Keratinocyte (primary cell): Measurements from ENCODE around the gene KCTD13. TPM values are rescaled to one million over a fixed set of nuclear protein-coding genes. Genes with fewer than 3 reads are reported as not detected.

Source experiments
- DNase-seq: peaks from one replicate; pipeline ENCODE4 v3.0.0-alpha.2; 2011; ENCODE audit warnings: low read depth, missing footprints, low spot score
- FAIRE-seq: peaks from 2 replicates; lab custom pipeline; 2011; peaks lifted over from hg19 to GRCh38; lab: Jason Lieb, UNC
- H2AFZ ChIP-seq: 2 replicates; pipeline ENCODE4 v1.6.0; 2012; ENCODE audit warnings: low read length, control low read depth, inconsistent platforms; ENCODE audit not compliant: control insufficient read depth
- H3K27ac ChIP-seq: 2 replicates; pipeline ENCODE4 v1.5.1; 2011; ENCODE audit warnings: low read length; ENCODE audit not compliant: control insufficient read depth, insufficient read depth
- H3K27me3 ChIP-seq: 3 replicates; pipeline ENCODE4 v1.6.0; 2011; ENCODE audit warnings: low read length; ENCODE audit not compliant: control insufficient read depth, insufficient read depth; ENCODE audit errors: extremely low read depth
- H3K36me3 ChIP-seq, 2 experiments: 2 replicates in 1 of 2; 3 replicates in 1 of 2; pipeline ENCODE4 v1.5.1; 2011; ENCODE audit warnings: low read length in 2 of 2, mild to moderate bottlenecking in 1 of 2; ENCODE audit not compliant: control insufficient read depth in 2 of 2, insufficient read depth in 2 of 2; ENCODE audit errors: extremely low read depth in 1 of 2
- H3K4me1 ChIP-seq: 3 replicates; pipeline ENCODE4 v1.5.1; 2011; ENCODE audit warnings: low read length; ENCODE audit not compliant: control insufficient read depth, insufficient read depth; ENCODE audit errors: extremely low read depth
- H3K4me2 ChIP-seq: 3 replicates; pipeline ENCODE4 v1.6.0; 2011; ENCODE audit warnings: low read depth, low read length; ENCODE audit not compliant: control insufficient read depth, insufficient read depth; ENCODE audit errors: extremely low read depth
- H3K4me3 ChIP-seq, 3 experiments: fragments of 200-600 bp in 1 of 3; sonication (generic) in 1 of 3; 2 replicates in 2 of 3; 3 replicates in 1 of 3; pipeline ENCODE4 v1.5.1; 2011 to 2016; ENCODE audit warnings: low read length in 3 of 3, mild to moderate bottlenecking in 3 of 3, control low read depth in 2 of 3, inconsistent platforms in 1 of 3, low read depth in 1 of 3, mixed read lengths in 1 of 3, mixed run types in 1 of 3, moderate library complexity in 1 of 3; ENCODE audit not compliant: control insufficient read depth in 2 of 3, insufficient read depth in 2 of 3; ENCODE audit errors: extremely low read depth in 1 of 3
- H3K79me2 ChIP-seq: 2 replicates; pipeline ENCODE4 v1.6.0; 2012; ENCODE audit warnings: low read length; ENCODE audit not compliant: control insufficient read depth, insufficient read depth
- H3K9ac ChIP-seq: 3 replicates; pipeline ENCODE4 v1.6.0; 2011; ENCODE audit warnings: low read length; ENCODE audit not compliant: control insufficient read depth, insufficient read depth; ENCODE audit errors: extremely low read depth
- H3K9me1 ChIP-seq: 3 replicates; pipeline ENCODE4 v1.6.0; 2011; ENCODE audit warnings: low read length; ENCODE audit not compliant: control insufficient read depth, insufficient read depth; ENCODE audit errors: extremely low read depth
- H3K9me3 ChIP-seq: 2 replicates; pipeline ENCODE4 v1.5.1; 2012; ENCODE audit warnings: low read depth, low read length; ENCODE audit not compliant: control insufficient read depth
- H4K20me1 ChIP-seq: 3 replicates; pipeline ENCODE4 v1.6.0; 2011; ENCODE audit warnings: low read length; ENCODE audit not compliant: control insufficient read depth, insufficient read depth; ENCODE audit errors: extremely low read depth
- CTCF ChIP-seq, 3 experiments: IDR thresholded peaks in 1 of 3; conservative IDR thresholded peaks in 1 of 3; optimal IDR thresholded peaks in 1 of 3; 2 replicates in 2 of 3; 3 replicates in 1 of 3; pipeline versions ENCODE3 to v1.5.1; 2011; ENCODE audit warnings: low read length in 3 of 3, mild to moderate bottlenecking in 3 of 3, moderate library complexity in 2 of 3, control low read depth in 1 of 3, inconsistent platforms in 1 of 3; ENCODE audit not compliant: insufficient read depth in 2 of 3; ENCODE audit errors: extremely low read depth in 1 of 3
- EZH2 ChIP-seq: IDR thresholded peaks from one replicate; pipeline ENCODE4 v1.6.1; 2012; ENCODE audit warnings: inconsistent platforms, mild to moderate bottlenecking, low read length, moderate library complexity
- dilution Hi-C: fragments of 300-500 bp; cut with MboI; formaldehyde crosslinking; loops from one replicate; pipeline ENCODE4 v1.7.0; 2020; ENCODE audit warnings: low sequenced_read_pairs; ENCODE audit not compliant: extremely low pct_ligation_motif_present
- polyA plus RNA-seq, 5 experiments: library from polyadenylated mRNA; depleted of rRNA in 3 of 5; stranded (reverse) in 3 of 5; stranded (forward) in 1 of 5; unstranded in 1 of 5; fragments of >200 nt; gene quantifications; 1 replicate in 1 of 5; 2 replicates in 3 of 5; 3 replicates in 1 of 5; pipeline versions ENCODE4 v1.2.1 to v1.2.3, GENCODE V29; 2011 to 2012; ENCODE audit warnings: missing spikeins in 2 of 5, low read depth in 1 of 5, low replicate concordance in 1 of 5

The KCTD13 gene
- polyA plus RNA-seq, 1 donor (not counting 4 experiments of a cell fraction or from before 2014, with no cell fraction given): 9.2 TPM

GRCh38 chr16:29877266-29877961 is 48.6 kb downstream of the KCTD13 start:
- Histone ChIP-seq H3K27me3 (peaks cover 26% of the 10 kb centered on the region), H3K9me3 (no peaks in the 10 kb centered on the region), H3K9me1 (no peaks in the 10 kb centered on the region), H3K36me3 (no peaks in the 10 kb centered on the region), H2AFZ (no peak overlapping the region), H3K79me2 (no peaks in the 10 kb centered on the region), H3K4me1 (no peaks in the 10 kb centered on the region), H4K20me1 (no peaks in the 10 kb centered on the region), H3K4me3 (no peak overlapping the region), H3K9ac (no peak overlapping the region), H3K27ac (no peak overlapping the region), H3K4me2 (no peak overlapping the region)
- FAIRE-seq (no peak), DNase-seq (no peak)
- TF ChIP-seq EZH2: no peak
- dilution Hi-C loops: no loop called here

- H4K20me1 ChIP-seq: no peaks in the 10 kb centered on the region
- H3K9ac ChIP-seq: no peak overlapping the region
- H3K4me2 ChIP-seq: no peak overlapping the region
- no peak overlapping the region for H3K4me3 ChIP-seq
- H3K9me1 ChIP-seq: no peaks in the 10 kb centered on the region
- dilution Hi-C loops: no loop called here
- H3K27me3 ChIP-seq: peaks cover 26% of the 10 kb centered on the region
- no peaks in the 10 kb centered on the region for H3K4me1 ChIP-seq
- no peak for FAIRE-seq
- H3K27ac ChIP-seq: no peak overlapping the region
- no peak overlapping the region for H2AFZ ChIP-seq
- DNase-seq: no peak
- TF ChIP-seq CTCF (optimal IDR thresholded peaks at IDR 0.05 in 1 of 3, IDR thresholded peaks at IDR 0.05 in 1 of 3, conservative IDR thresholded peaks at IDR 0.05 in 1 of 3; ENCODE audit: extremely low read depth in 1 of 3, insufficient read depth in 2 of 3, low read length in 3 of 3): no peak
- TF ChIP-seq EZH2: peak; percentile 72
- no peaks in the 10 kb centered on the region for H3K9me3 ChIP-seq
- no peaks in the 10 kb centered on the region for H3K36me3 ChIP-seq
- H3K79me2 ChIP-seq: no peaks in the 10 kb centered on the region
Measured at GRCh38 chr16:29876594-29877249, 49.3 kb downstream of the KCTD13 start.
